DMS 273 (cell line): ENCODE results near the gene ZNF536.

Experiments used
- DNase-seq: peaks from one replicate; lab custom pipeline; 2025; ENCODE audit not compliant: unreplicated experiment; lab: John Stamatoyannopoulos, UW

ZNF536 gene

GRCh38 chr19:30555075-30555790 is 183.0 kb downstream of the ZNF536 start:
- no peak for DNase-seq

- DNase-seq = no peak
Measured at GRCh38 chr19:30555791-30556110, 183.6 kb downstream of the ZNF536 start.

GRCh38 chr19:30556230-30556711 is 184.1 kb downstream of the ZNF536 start:
- DNase-seq = peak; percentile 11

GRCh38 chr19:30557212-30557611 is 185.0 kb downstream of the ZNF536 start:
- DNase-seq = peak; percentile 59

GRCh38 chr19:30557927-30558557 is 185.9 kb downstream of the ZNF536 start:
- no peak for DNase-seq

GRCh38 chr19:30558793-30559192 is 186.6 kb downstream of the ZNF536 start:
- no peak for DNase-seq

GRCh38 chr19:30559446-30559845 is 187.3 kb downstream of the ZNF536 start:
- no peak for DNase-seq

GRCh38 chr19:30562981-30563380 is 190.8 kb downstream of the ZNF536 start:
- DNase-seq = no peak

- no peak for DNase-seq
Measured at GRCh38 chr19:30563691-30564090, 191.5 kb downstream of the ZNF536 start.

- DNase-seq = peak; percentile 30
Measured at GRCh38 chr19:30564551-30565011, 192.4 kb downstream of the ZNF536 start.

- DNase-seq = peak; percentile 8
Measured at GRCh38 chr19:30565636-30566035, 193.5 kb downstream of the ZNF536 start.

- no peak for DNase-seq
Measured at GRCh38 chr19:30566681-30567420, 194.7 kb downstream of the ZNF536 start.

- DNase-seq = peak; percentile 54
Measured at GRCh38 chr19:30567536-30568232, 195.5 kb downstream of the ZNF536 start.

GRCh38 chr19:30570194-30570593 is 198.0 kb downstream of the ZNF536 start:
- no peak for DNase-seq

- DNase-seq = no peak
Measured at GRCh38 chr19:30577551-30578105, 205.4 kb downstream of the ZNF536 start.

- DNase-seq = no peak
Measured at GRCh38 chr19:30579419-30579818, 207.2 kb downstream of the ZNF536 start.

GRCh38 chr19:30580673-30581072 is 208.5 kb downstream of the ZNF536 start:
- no peak for DNase-seq

GRCh38 chr19:30584090-30584489 is 211.9 kb downstream of the ZNF536 start:
- no peak for DNase-seq

GRCh38 chr19:30587869-30588268 is 215.7 kb downstream of the ZNF536 start:
- peak; percentile 64 for DNase-seq

- no peak for DNase-seq
Measured at GRCh38 chr19:30590596-30591229, 218.5 kb downstream of the ZNF536 start.
